Nephron progenitor cell (in vitro differentiated cells): ENCODE measurements around the gene OR1J1.

ENCODE experiments used
- DNase-seq: peaks from one replicate; pipeline ENCODE4 v3.0.0; 2021
- H3K27ac Mint-ChIP-seq: 2 replicates; pipeline ENCODE4 v1.8.0; 2021; ENCODE audit warnings: mild to moderate bottlenecking, moderate library complexity, mixed read lengths
- H3K27me3 Mint-ChIP-seq: 2 replicates; pipeline ENCODE4 v1.8.0; 2021; ENCODE audit warnings: mild to moderate bottlenecking, low read depth, mixed read lengths; ENCODE audit not compliant: poor library complexity
- H3K36me3 Mint-ChIP-seq: 2 replicates; pipeline ENCODE4 v1.8.0; 2021; ENCODE audit warnings: low read depth, mixed read lengths
- H3K4me1 Mint-ChIP-seq: 2 replicates; pipeline ENCODE4 v1.8.0; 2021; ENCODE audit warnings: mixed read lengths
- H3K4me3 Mint-ChIP-seq: 2 replicates; pipeline ENCODE4 v1.8.0; 2021; ENCODE audit warnings: mild to moderate bottlenecking, moderate library complexity, mixed read lengths
- H3K9me3 Mint-ChIP-seq: 2 replicates; pipeline ENCODE4 v1.8.0; 2021; ENCODE audit warnings: mild to moderate bottlenecking, moderate library complexity, mixed read lengths
- CTCF ChIP-seq: fragments of 200-600 bp; sonication (generic); IDR thresholded peaks from 2 replicates; pipeline ENCODE4 v1.5.0; 2021; ENCODE audit warnings: antibody characterized with exemption

The OR1J1 gene

GRCh38 chr9:122477826-122478225, at the start of gene OR1J1:
Gene OR1J1, minus strand, starts transcription at chr9:122477926. Its CDS starts 0 bp downstream, at chr9:122477926.
- H3K27ac Mint-ChIP-seq, result no peak within 1 kb of the TSS
- DNase-seq, result no peak
- no peaks in the 10 kb centered on the region for H3K36me3 Mint-ChIP-seq
- TF ChIP-seq CTCF, result no peak
- peaks cover 9% of the 10 kb centered on the region for H3K9me3 Mint-ChIP-seq
- H3K4me1 Mint-ChIP-seq, result no peaks in the 10 kb centered on the region
- H3K4me3 Mint-ChIP-seq, result no peak within 1 kb of the TSS
- H3K27me3 Mint-ChIP-seq, result peaks cover 5% of the 10 kb centered on the region

GRCh38 chr9:122527193-122527592, 49.5 kb upstream of the OR1J1 start, which contains the start of gene OR1N1:
Gene OR1N1, minus strand, starts transcription at chr9:122527293. Its CDS starts 0 bp downstream, at chr9:122527293.
- no peak for TF ChIP-seq CTCF
- Mint-ChIP-seq H3K27me3 (peaks cover 5% of the 10 kb centered on the region), H3K9me3 (peaks cover 58% of the 10 kb centered on the region), H3K4me3 (no peak within 1 kb of the TSS), H3K36me3 (no peaks in the 10 kb centered on the region), H3K4me1 (no peaks in the 10 kb centered on the region), H3K27ac (no peak within 1 kb of the TSS)
- no peak for DNase-seq

GRCh38 chr9:122526602-122527001, 48.9 kb upstream of the OR1J1 start:
- H3K27me3 Mint-ChIP-seq, result peaks cover 5% of the 10 kb centered on the region
- TF ChIP-seq CTCF, result no peak
- no peaks in the 10 kb centered on the region for H3K36me3 Mint-ChIP-seq
- no peaks in the 10 kb centered on the region for H3K4me1 Mint-ChIP-seq
- no peak for DNase-seq
- H3K9me3 Mint-ChIP-seq, result peaks cover 57% of the 10 kb centered on the region
- no peak overlapping the region for H3K27ac Mint-ChIP-seq
- H3K4me3 Mint-ChIP-seq, result no peak overlapping the region

- no peaks in the 10 kb centered on the region for H3K27me3 Mint-ChIP-seq
- no peaks in the 10 kb centered on the region for H3K36me3 Mint-ChIP-seq
- peaks cover 29% of the 10 kb centered on the region for H3K9me3 Mint-ChIP-seq
- H3K27ac Mint-ChIP-seq, result no peak overlapping the region
- DNase-seq, result no peak
- H3K4me1 Mint-ChIP-seq, result no peaks in the 10 kb centered on the region
- no peak for TF ChIP-seq CTCF
- H3K4me3 Mint-ChIP-seq, result no peak overlapping the region
Measured at GRCh38 chr9:122519376-122519775, 41.6 kb upstream of the OR1J1 start.

- H3K36me3 Mint-ChIP-seq, result no peaks in the 10 kb centered on the region
- no peaks in the 10 kb centered on the region for H3K4me1 Mint-ChIP-seq
- no peak for DNase-seq
- no peaks in the 10 kb centered on the region for H3K27me3 Mint-ChIP-seq
- peaks cover 30% of the 10 kb centered on the region for H3K9me3 Mint-ChIP-seq
- H3K27ac Mint-ChIP-seq, result no peak within 1 kb of the TSS
- TF ChIP-seq CTCF, result no peak
- no peak within 1 kb of the TSS for H3K4me3 Mint-ChIP-seq
Measured at GRCh38 chr9:122518841-122519240, 41.1 kb upstream of the OR1J1 start, which contains the start of gene OR1J4. Gene OR1J4, plus strand, starts transcription at chr9:122519141. Its CDS starts 0 bp downstream, at chr9:122519141.

GRCh38 chr9:122518226-122518625, 40.5 kb upstream of the OR1J1 start:
- Mint-ChIP-seq H3K4me1 (no peaks in the 10 kb centered on the region), H3K27ac (no peak overlapping the region), H3K27me3 (no peaks in the 10 kb centered on the region), H3K36me3 (no peaks in the 10 kb centered on the region), H3K9me3 (peaks cover 29% of the 10 kb centered on the region), H3K4me3 (no peak overlapping the region)
- no peak for TF ChIP-seq CTCF
- no peak for DNase-seq
